ENCODE data around the gene ACSL5. TPM values are rescaled to one million over a fixed set of nuclear protein-coding genes. Genes with fewer than 3 reads are reported as not detected.

Gene ACSL5
- total and polyA plus RNA-seq, 10 of the 15 experiments (the other 5 are each of a cell fraction or from before 2014, with no cell fraction given) = 22.3 to 57.0 (median 46.4) TPM

DNA sequence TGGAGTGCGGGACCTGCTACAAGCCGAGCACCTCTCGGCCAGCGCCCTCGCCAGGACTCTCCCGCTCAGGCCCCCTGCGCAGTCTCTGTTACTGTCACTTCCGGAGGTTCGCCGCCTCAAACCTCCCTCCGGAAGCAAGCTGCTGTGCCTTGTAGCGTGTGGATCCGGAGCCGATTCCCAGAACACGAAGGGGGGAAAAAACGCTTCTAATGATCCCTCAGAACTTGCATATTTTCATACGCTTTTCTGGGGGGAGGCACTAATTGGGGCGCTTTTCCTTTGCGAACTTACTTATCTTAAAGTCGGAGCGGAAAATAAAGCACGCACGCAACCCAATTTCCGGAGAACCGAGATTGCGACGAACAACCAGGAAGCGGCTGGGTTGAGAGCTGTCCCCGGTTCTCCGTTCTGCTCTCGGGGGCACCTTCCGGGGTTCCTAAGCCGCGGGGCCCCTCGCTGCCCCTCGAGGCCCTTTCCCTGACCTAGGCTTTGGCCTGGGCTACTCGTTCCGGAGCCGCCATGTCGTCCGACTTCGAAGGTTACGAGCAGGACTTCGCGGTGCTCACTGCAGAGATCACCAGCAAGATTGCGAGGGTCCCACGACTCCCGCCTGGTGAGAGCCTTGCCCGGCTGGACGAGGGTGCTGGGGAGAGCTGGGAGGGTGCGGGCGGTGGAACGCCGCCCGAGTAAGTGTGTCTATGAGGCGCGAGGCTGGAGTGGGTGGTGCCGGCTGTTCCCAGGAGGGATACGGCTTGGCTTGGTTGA lies 73.1 kb downstream of the ACSL5 start, which contains the start of the genes VTI1A and ZDHHC6 (continued):
- 0 out of 2 replicates have a peak, but pooled peaks have one; percentile 14 for TF ChIP-seq NR2F1 (conservative IDR thresholded peaks at IDR 0.05)
- TF ChIP-seq CHD1 (IDR thresholded peaks at IDR 0.05; ENCODE audit: low read depth, low read length) = no peak
- TF ChIP-seq, protein P1, sequence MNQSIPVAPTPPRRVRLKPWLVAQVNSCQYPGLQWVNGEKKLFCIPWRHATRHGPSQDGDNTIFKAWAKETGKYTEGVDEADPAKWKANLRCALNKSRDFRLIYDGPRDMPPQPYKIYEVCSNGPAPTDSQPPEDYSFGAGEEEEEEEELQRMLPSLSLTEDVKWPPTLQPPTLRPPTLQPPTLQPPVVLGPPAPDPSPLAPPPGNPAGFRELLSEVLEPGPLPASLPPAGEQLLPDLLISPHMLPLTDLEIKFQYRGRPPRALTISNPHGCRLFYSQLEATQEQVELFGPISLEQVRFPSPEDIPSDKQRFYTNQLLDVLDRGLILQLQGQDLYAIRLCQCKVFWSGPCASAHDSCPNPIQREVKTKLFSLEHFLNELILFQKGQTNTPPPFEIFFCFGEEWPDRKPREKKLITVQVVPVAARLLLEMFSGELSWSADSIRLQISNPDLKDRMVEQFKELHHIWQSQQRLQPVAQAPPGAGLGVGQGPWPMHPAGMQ (IDR thresholded peaks at IDR 0.05; ENCODE audit: borderline replicate concordance) = peak; percentile 59; the same call in 1 of the 2 replicates
- TF ChIP-seq, protein P2, sequence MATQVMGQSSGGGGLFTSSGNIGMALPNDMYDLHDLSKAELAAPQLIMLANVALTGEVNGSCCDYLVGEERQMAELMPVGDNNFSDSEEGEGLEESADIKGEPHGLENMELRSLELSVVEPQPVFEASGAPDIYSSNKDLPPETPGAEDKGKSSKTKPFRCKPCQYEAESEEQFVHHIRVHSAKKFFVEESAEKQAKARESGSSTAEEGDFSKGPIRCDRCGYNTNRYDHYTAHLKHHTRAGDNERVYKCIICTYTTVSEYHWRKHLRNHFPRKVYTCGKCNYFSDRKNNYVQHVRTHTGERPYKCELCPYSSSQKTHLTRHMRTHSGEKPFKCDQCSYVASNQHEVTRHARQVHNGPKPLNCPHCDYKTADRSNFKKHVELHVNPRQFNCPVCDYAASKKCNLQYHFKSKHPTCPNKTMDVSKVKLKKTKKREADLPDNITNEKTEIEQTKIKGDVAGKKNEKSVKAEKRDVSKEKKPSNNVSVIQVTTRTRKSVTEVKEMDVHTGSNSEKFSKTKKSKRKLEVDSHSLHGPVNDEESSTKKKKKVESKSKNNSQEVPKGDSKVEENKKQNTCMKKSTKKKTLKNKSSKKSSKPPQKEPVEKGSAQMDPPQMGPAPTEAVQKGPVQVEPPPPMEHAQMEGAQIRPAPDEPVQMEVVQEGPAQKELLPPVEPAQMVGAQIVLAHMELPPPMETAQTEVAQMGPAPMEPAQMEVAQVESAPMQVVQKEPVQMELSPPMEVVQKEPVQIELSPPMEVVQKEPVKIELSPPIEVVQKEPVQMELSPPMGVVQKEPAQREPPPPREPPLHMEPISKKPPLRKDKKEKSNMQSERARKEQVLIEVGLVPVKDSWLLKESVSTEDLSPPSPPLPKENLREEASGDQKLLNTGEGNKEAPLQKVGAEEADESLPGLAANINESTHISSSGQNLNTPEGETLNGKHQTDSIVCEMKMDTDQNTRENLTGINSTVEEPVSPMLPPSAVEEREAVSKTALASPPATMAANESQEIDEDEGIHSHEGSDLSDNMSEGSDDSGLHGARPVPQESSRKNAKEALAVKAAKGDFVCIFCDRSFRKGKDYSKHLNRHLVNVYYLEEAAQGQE (IDR thresholded peaks at IDR 0.05; ENCODE audit: low read depth, low read length) = peak; percentile 66
- TF ChIP-seq HDGF (IDR thresholded peaks at IDR 0.05) = no peak
- no peak for TF ChIP-seq SPI1 (IDR thresholded peaks at IDR 0.05; ENCODE audit: borderline replicate concordance, insufficient read depth, low read depth, low read length)
- TF ChIP-seq, protein P3, sequence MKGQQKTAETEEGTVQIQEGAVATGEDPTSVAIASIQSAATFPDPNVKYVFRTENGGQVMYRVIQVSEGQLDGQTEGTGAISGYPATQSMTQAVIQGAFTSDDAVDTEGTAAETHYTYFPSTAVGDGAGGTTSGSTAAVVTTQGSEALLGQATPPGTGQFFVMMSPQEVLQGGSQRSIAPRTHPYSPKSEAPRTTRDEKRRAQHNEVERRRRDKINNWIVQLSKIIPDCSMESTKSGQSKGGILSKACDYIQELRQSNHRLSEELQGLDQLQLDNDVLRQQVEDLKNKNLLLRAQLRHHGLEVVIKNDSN (IDR thresholded peaks at IDR 0.05; ENCODE audit: borderline replicate concordance, extremely low read length, insufficient read depth, low read depth, low read length) = no peak
- peak; percentile 70 for TF ChIP-seq SMAD5 (IDR thresholded peaks at IDR 0.05; ENCODE audit: low read depth)
- TF ChIP-seq TBL1XR1 (IDR thresholded peaks at IDR 0.05; ENCODE audit: low read depth, low read length) = no peak
- TF ChIP-seq MEF2B (IDR thresholded peaks at IDR 0.05; ENCODE audit: partially characterized antibody, poor library complexity, severe bottlenecking) = peak; percentile 59
- TF ChIP-seq, protein P4, sequence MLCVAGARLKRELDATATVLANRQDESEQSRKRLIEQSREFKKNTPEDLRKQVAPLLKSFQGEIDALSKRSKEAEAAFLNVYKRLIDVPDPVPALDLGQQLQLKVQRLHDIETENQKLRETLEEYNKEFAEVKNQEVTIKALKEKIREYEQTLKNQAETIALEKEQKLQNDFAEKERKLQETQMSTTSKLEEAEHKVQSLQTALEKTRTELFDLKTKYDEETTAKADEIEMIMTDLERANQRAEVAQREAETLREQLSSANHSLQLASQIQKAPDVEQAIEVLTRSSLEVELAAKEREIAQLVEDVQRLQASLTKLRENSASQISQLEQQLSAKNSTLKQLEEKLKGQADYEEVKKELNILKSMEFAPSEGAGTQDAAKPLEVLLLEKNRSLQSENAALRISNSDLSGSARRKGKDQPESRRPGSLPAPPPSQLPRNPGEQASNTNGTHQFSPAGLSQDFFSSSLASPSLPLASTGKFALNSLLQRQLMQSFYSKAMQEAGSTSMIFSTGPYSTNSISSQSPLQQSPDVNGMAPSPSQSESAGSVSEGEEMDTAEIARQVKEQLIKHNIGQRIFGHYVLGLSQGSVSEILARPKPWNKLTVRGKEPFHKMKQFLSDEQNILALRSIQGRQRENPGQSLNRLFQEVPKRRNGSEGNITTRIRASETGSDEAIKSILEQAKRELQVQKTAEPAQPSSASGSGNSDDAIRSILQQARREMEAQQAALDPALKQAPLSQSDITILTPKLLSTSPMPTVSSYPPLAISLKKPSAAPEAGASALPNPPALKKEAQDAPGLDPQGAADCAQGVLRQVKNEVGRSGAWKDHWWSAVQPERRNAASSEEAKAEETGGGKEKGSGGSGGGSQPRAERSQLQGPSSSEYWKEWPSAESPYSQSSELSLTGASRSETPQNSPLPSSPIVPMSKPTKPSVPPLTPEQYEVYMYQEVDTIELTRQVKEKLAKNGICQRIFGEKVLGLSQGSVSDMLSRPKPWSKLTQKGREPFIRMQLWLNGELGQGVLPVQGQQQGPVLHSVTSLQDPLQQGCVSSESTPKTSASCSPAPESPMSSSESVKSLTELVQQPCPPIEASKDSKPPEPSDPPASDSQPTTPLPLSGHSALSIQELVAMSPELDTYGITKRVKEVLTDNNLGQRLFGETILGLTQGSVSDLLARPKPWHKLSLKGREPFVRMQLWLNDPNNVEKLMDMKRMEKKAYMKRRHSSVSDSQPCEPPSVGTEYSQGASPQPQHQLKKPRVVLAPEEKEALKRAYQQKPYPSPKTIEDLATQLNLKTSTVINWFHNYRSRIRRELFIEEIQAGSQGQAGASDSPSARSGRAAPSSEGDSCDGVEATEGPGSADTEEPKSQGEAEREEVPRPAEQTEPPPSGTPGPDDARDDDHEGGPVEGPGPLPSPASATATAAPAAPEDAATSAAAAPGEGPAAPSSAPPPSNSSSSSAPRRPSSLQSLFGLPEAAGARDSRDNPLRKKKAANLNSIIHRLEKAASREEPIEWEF (IDR thresholded peaks at IDR 0.05; ENCODE audit: insufficient replicate concordance, low read depth, low read length) = no peak
- no peak for TF ChIP-seq IRF4 (IDR thresholded peaks at IDR 0.05; ENCODE audit: low read depth, low read length)
- no peak for TF ChIP-seq NFYB (IDR thresholded peaks at IDR 0.05; ENCODE audit: insufficient read depth, low read depth, low read length)

Data from GM12878 (cell line).